ENCODE measurements around the gene TBXAS1.

TBXAS1 gene

GRCh38 chr7:139948587-139949335 is 119.7 kb downstream of the TBXAS1 start:
- no peak for DNase-seq (ENCODE audit: low read depth)

DNA sequence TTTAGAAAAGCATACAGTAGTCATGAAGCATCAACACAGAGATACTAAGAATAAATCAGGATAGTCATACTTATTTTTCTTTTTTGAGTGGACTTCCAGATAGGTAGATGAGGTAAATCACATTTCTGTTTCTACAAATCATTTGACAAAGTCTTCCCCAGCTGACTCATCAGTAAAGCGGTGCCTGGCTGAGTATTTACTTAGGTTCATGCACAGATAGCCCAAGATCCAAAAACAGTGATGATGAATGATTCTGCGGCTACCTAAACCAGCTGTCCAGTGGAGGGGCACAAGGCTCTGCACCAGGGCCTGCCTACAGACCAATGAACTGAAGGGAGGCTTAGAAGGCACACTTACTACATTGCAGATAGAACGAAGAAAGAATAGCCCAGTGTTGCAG is 120.6 kb downstream of the TBXAS1 start:
- no peak for DNase-seq (ENCODE audit: low read depth)

DNA sequence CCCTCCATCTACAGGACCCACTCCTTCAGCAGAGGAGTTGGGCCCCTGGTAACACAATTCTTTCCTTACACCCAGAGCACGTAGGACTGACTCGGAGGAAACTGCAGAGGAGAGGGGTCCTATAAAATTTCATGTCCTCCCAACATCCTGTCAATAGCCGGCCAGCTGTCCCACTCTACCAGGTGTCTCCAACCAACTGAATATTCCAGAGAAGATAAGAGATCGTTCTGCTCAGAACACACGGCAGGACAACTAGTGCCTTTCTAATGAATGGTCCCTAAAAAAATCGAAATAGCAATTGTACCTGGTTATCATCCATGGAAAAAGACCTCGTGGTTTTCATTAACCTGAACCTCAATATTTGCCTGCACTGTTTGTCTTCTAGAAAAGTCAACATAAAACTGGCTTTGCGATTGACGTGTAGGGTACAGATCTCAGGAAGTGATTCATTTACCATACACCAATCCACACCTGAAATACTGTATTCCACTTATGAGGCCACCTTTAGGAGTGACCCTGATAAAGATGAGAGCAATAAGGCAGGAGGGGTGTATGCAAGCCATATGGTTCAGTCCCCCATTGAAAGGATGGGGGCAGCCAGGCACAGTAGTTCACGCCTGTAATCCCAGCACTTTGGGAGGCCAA is 121.9 kb downstream of the TBXAS1 start:
- no peak for DNase-seq (ENCODE audit: low read depth)

- DNase-seq (ENCODE audit: low read depth) = no peak
These were observed 124.2 kb downstream of the TBXAS1 start for GRCh38 chr7:139953229-139953628.

- no peak for DNase-seq (ENCODE audit: low read depth)
These were observed 126.2 kb downstream of the TBXAS1 start for GRCh38 chr7:139955109-139955820.

GRCh38 chr7:139958599-139959284 is 129.7 kb downstream of the TBXAS1 start:
- no peak for DNase-seq (ENCODE audit: low read depth)

GRCh38 chr7:139959285-139959628 is 130.2 kb downstream of the TBXAS1 start:
- no peak for DNase-seq (ENCODE audit: low read depth)

DNA sequence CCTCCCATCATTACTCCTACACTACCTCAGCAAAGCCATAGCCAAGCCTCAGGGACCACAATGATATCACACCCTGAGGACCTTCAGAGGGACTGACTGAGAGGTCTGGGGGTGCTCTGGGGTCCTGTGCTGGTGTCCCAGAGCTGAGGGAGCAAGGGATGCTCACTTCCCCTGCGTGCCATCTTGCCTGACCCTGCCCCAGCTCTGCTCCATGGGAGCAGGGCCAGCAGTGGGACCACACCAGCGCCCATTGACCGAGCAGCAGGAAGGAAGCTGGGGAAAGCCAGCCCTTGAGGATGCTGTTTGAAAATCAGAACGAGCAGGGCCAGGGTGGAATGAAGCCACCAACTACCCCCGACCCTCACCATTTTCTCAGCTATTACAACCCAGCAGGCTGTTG is 130.7 kb downstream of the TBXAS1 start:
- no peak for DNase-seq (ENCODE audit: low read depth)

- no peak for DNase-seq (ENCODE audit: low read depth)
These were observed 131.1 kb downstream of the TBXAS1 start for GRCh38 chr7:139960157-139960556.

DNA sequence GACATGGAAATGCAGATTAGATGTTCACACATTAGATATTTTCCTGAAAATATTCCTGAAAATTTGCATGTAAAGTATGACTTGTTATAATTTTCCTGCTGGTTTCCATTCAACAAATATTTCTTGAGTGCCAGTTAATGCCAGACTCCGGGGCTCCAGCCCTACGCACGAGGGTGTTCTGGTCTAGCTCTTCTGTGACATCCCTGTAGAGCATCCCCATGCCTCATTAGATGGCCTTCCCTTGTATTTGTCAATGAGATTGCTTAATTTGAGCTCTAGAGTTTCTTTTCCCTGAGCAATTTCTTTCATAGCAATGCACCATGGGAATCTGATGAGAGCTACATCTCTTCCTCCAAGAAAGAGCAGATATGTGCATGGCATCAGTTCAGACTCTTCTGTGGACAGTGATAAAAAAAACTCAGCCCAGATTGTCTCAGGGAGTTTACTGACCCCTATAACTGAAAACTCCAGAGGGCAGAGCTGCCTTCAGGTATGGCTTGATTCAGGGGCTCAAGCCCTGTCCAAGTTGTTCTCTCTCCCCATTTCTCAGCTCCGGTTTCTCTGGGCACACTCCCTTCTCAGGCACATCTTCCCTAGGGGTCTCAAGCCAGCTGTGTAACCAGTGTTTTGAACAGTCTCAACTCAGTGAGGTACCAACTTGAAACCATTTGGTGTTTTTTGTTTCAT is 137.0 kb downstream of the TBXAS1 start:
- DNase-seq (ENCODE audit: low read depth) = no peak

- no peak for DNase-seq (ENCODE audit: low read depth)
These were observed 137.9 kb downstream of the TBXAS1 start for GRCh38 chr7:139966949-139967348.

- DNase-seq (ENCODE audit: low read depth) = no peak
These were observed 139.9 kb downstream of the TBXAS1 start for GRCh38 chr7:139968931-139969330.

DNA sequence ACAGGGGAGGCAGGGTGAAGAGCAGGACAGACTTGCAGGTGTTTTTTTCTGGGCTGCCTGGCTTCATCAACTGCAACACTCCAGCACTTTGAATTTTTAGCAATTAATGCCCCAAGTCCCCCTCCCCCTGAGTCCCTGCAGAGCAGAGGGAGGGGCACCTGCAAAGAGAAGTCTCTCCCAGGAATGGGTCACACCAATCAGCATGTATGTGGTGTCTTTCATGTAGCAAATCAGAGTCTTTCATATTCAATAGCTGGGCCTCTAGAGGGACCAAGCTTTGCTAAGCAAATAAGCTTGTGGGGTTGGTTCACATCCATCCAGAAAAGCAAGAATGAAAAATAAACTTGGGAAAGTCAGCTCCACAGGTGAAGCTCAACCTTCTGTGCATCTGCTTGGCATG is 143.0 kb downstream of the TBXAS1 start:
- DNase-seq (ENCODE audit: low read depth) = no peak

- no peak for DNase-seq (ENCODE audit: low read depth)
These were observed 144.3 kb downstream of the TBXAS1 start for GRCh38 chr7:139973101-139974050.

- no peak for DNase-seq (ENCODE audit: low read depth)
These were observed 145.2 kb downstream of the TBXAS1 start for GRCh38 chr7:139974179-139974811.

DNA sequence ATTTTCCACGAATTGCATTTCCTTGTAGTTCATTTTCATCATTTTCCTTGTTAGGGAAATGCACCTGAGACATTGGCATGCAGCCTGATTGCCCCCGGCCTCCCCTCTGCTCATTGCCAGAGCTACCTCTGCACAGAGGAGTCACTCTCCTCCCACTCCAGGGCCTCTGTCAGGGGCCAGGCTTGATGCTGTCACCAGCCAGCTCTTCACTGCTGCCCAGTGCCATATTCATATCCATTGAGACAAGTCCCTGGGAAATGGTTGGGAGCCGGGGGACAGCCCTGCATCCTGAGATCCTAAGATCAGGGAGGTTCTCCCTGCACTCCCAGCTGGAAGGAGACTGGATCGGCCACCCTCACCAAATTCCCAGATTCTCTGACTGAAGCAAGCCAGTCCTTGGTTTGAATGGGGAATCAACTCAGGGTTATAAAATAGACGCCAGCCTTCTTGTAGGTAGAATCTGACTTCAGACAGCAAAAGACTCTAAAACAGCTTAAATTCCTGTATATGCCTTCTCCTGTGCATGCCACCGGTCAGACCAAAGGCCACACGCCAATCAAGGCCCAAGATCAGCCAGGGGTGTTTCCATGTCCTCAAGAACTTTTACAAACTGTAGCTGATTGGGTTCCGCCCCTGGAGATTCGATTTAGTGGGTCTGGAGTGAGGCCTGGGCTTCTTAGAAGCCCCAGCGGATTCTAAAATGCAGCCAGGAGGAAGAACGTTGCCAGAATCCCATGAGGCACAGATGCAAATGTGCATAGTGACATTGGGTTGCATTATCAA is 147.2 kb downstream of the TBXAS1 start:
- DNase-seq (ENCODE audit: low read depth) = no peak

GRCh38 chr7:139976838-139977656 is 148.0 kb downstream of the TBXAS1 start:
- DNase-seq (ENCODE audit: low read depth) = no peak

GRCh38 chr7:139981511-139981895 is 152.4 kb downstream of the TBXAS1 start:
- no peak for DNase-seq (ENCODE audit: low read depth)

All from activated T-helper 9 cell treated with anti-CD3 and anti-CD28 coated beads, Interleukin-2, amount 50 U/mL, for 16 hours (primary cell).